Fibroblast of lung (primary cell): ENCODE measurements around the gene ASB3.

Experiments used
- EZH2 ChIP-seq: IDR thresholded peaks from 2 replicates; pipeline ENCODE4 v1.5.1; 2012; ENCODE audit warnings: low read length, control low read depth, mild to moderate bottlenecking; ENCODE audit errors: missing control alignments
- TF ChIP-seq, protein P1 (sequence below), 2 donors: IDR thresholded peaks in 1 of 2; conservative IDR thresholded peaks in 1 of 2; 1 replicate in 1 of 2; 2 replicates in 1 of 2; pipeline ENCODE4 v1.5.1; 2011 to 2012; ENCODE audit warnings: low read length in 2 of 2, control low read depth in 1 of 2, inconsistent platforms in 1 of 2, low read depth in 1 of 2, mild to moderate bottlenecking in 1 of 2

DNA sequence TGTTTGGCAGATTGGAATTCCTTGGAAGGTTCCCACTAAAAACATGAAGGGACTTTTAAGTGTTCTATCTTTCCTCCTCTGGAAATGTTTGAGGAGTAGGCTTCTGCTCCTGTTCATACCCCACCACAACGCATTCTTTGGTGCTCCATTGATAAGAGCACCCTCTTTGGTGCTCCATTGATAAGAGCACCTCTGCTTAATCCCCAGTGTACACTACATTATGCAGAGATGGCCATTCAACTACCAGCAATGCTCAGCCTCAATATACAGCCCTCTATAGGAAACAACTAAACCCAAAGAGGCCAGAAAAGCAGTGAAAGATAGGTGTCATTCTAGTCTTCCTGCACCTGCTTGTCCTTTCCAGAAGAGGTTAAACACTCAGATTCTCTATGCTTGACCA lies 21.0 kb downstream of the ASB3 start:
- TF ChIP-seq, protein P1, sequence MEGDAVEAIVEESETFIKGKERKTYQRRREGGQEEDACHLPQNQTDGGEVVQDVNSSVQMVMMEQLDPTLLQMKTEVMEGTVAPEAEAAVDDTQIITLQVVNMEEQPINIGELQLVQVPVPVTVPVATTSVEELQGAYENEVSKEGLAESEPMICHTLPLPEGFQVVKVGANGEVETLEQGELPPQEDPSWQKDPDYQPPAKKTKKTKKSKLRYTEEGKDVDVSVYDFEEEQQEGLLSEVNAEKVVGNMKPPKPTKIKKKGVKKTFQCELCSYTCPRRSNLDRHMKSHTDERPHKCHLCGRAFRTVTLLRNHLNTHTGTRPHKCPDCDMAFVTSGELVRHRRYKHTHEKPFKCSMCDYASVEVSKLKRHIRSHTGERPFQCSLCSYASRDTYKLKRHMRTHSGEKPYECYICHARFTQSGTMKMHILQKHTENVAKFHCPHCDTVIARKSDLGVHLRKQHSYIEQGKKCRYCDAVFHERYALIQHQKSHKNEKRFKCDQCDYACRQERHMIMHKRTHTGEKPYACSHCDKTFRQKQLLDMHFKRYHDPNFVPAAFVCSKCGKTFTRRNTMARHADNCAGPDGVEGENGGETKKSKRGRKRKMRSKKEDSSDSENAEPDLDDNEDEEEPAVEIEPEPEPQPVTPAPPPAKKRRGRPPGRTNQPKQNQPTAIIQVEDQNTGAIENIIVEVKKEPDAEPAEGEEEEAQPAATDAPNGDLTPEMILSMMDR (conservative IDR thresholded peaks at IDR 0.05 in 1 of 2, IDR thresholded peaks at IDR 0.05 in 1 of 2; ENCODE audit: low read depth in 1 of 2, low read length in 2 of 2) = no peak
- no peak for TF ChIP-seq EZH2
